CD14-positive monocyte (primary cell): ENCODE measurements around the gene SLC1A2. TPM values are rescaled to one million over a fixed set of nuclear protein-coding genes. Genes with fewer than 3 reads are reported as not detected.

Source experiments
- DNase-seq, 3 donors: peaks; one replicate each; pipeline ENCODE4 v3.0.0-alpha.2; 2011 to 2022
- H2AFZ ChIP-seq: 2 replicates; pipeline ENCODE4 v1.6.0; 2012; ENCODE audit warnings: mild to moderate bottlenecking, low read depth, low read length, inconsistent platforms; ENCODE audit not compliant: insufficient read depth, poor library complexity, severe bottlenecking
- H3K27ac ChIP-seq, 2 donors: 1 replicate in 1 of 2; 2 replicates in 1 of 2; pipeline ENCODE4 v1.5.1; 2012 to 2013; ENCODE audit warnings: low read length in 2 of 2, control low read depth in 1 of 2, inconsistent platforms in 1 of 2, low read depth in 1 of 2, mild to moderate bottlenecking in 1 of 2
- H3K27me3 ChIP-seq, 2 donors: one replicate each; pipeline versions ENCODE4 v1.6.0 to v1.6.1; 2011 to 2013; ENCODE audit warnings: low read length in 2 of 2; ENCODE audit not compliant: control insufficient read depth in 2 of 2, insufficient read depth in 2 of 2
- H3K36me3 ChIP-seq, 2 donors: replicated peaks in 1 of 2; 1 replicate in 1 of 2; 2 replicates in 1 of 2; pipeline versions ENCODE4 v1.5.1 to v1.6.1; 2012 to 2013; ENCODE audit warnings: low read length in 2 of 2, control low read depth in 1 of 2, inconsistent platforms in 1 of 2, mild to moderate bottlenecking in 1 of 2; ENCODE audit not compliant: insufficient read depth in 2 of 2, control insufficient read depth in 1 of 2
- H3K4me1 ChIP-seq, 2 donors: 1 replicate in 1 of 2; 2 replicates in 1 of 2; pipeline versions ENCODE4 v1.5.1 to v1.6.1; 2012 to 2013; ENCODE audit warnings: low read length in 2 of 2, control low read depth in 1 of 2, inconsistent platforms in 1 of 2, mild to moderate bottlenecking in 1 of 2, moderate library complexity in 1 of 2; ENCODE audit not compliant: insufficient read depth in 2 of 2, control insufficient read depth in 1 of 2
- H3K4me2 ChIP-seq: replicated peaks from 2 replicates; pipeline ENCODE3; 2012; ENCODE audit warnings: low read length, moderate library complexity, mild to moderate bottlenecking; ENCODE audit not compliant: poor library complexity, severe bottlenecking; ENCODE audit errors: extremely low read depth
- H3K4me3 ChIP-seq, 3 experiments: fragments of 200-600 bp in 1 of 3; sonication (generic) in 1 of 3; replicated peaks in 1 of 3; 1 replicate in 2 of 3; 2 replicates in 1 of 3; pipeline ENCODE4 v1.5.1; 2011 to 2013; ENCODE audit warnings: low read length in 3 of 3, mild to moderate bottlenecking in 3 of 3, control low read depth in 2 of 3, low read depth in 2 of 3, inconsistent platforms in 1 of 3, moderate library complexity in 1 of 3
- H3K79me2 ChIP-seq: 2 replicates; pipeline ENCODE4 v1.6.0; 2012; ENCODE audit warnings: mild to moderate bottlenecking, control low read depth, inconsistent platforms, low read length, moderate library complexity; ENCODE audit not compliant: insufficient read depth
- H3K9ac ChIP-seq: 2 replicates; pipeline ENCODE4 v1.6.0; 2017; ENCODE audit warnings: low read length, mild to moderate bottlenecking; ENCODE audit not compliant: insufficient read depth, poor library complexity, severe bottlenecking
- H3K9me3 ChIP-seq, 2 donors: replicated peaks in 1 of 2; 1 replicate in 1 of 2; 2 replicates in 1 of 2; pipeline versions ENCODE4 v1.5.1 to v1.6.1; 2012 to 2013; ENCODE audit warnings: low read length in 2 of 2, control low read depth in 1 of 2; ENCODE audit not compliant: control insufficient read depth in 1 of 2, insufficient read depth in 1 of 2
- H4K20me1 ChIP-seq: 2 replicates; pipeline ENCODE4 v1.6.0; 2012; ENCODE audit warnings: mild to moderate bottlenecking, low read length, control low read depth, moderate library complexity; ENCODE audit not compliant: insufficient read depth
- H3K27ac Mint-ChIP-seq, 7 donors: one replicate each; pipeline ENCODE4 v1.8.0; 2020; ENCODE audit warnings: mild to moderate bottlenecking in 7 of 7, mixed read lengths in 7 of 7, moderate library complexity in 6 of 7, inconsistent platforms in 2 of 7
- H3K27me3 Mint-ChIP-seq, 3 donors: one replicate each; pipeline ENCODE4 v1.8.0; 2021 to 2022; ENCODE audit warnings: low read depth in 3 of 3, mild to moderate bottlenecking in 3 of 3, mixed read lengths in 3 of 3, moderate library complexity in 3 of 3, inconsistent platforms in 1 of 3
- H3K36me3 Mint-ChIP-seq, 2 donors: one replicate each; pipeline ENCODE4 v1.8.0; 2020; ENCODE audit warnings: mixed read lengths in 2 of 2, inconsistent platforms in 1 of 2, mild to moderate bottlenecking in 1 of 2
- H3K4me1 Mint-ChIP-seq: one replicate; pipeline ENCODE4 v1.8.0; 2020; ENCODE audit warnings: mild to moderate bottlenecking, mixed read lengths
- H3K4me3 Mint-ChIP-seq, 2 donors: one replicate each; pipeline ENCODE4 v1.8.0; 2020; ENCODE audit warnings: mild to moderate bottlenecking in 2 of 2, mixed read lengths in 2 of 2, moderate library complexity in 1 of 2
- H3K9me3 Mint-ChIP-seq, 7 donors: one replicate each; pipeline ENCODE4 v1.8.0; 2020 to 2022; ENCODE audit warnings: mixed read lengths in 7 of 7, mild to moderate bottlenecking in 6 of 7, moderate library complexity in 6 of 7, inconsistent platforms in 2 of 7
- CTCF ChIP-seq: fragments of 200-600 bp; IDR thresholded peaks from one replicate; pipeline ENCODE4 v1.8.0; 2022; ENCODE audit warnings: antibody characterized with exemption, mild to moderate bottlenecking
- WGBS: methylation state at CpG from one replicate; pipeline ENCODE4 v1.1.5; 2013; ENCODE audit warnings: missing lambda C conversion rate; ENCODE audit not compliant: insufficient coverage; 5-methylcytosine and 5-hydroxymethylcytosine counted together
- intact Hi-C, 2 donors: fragments of 100-400 bp; cut with micrococcal nuclease; formaldehyde crosslinking; loops; one replicate each; pipeline versions ENCODE4 v1.15.0 to v1.15.1; 2023
- polyA plus RNA-seq, 3 donors: library from polyadenylated mRNA; depleted of rRNA in 1 of 3; unstranded in 2 of 3; stranded (reverse) in 1 of 3; fragments of 300-500 nt in 2 of 3; fragments of >200 nt in 1 of 3; fragmentation: Illumina TruSeq in 2 of 3; gene quantifications; 1 replicate in 2 of 3; 2 replicates in 1 of 3; pipeline ENCODE4 v1.2.3, GENCODE V29; 2012 to 2021

Gene SLC1A2
- polyA plus RNA-seq, 3 donors, result 0.07 TPM; not detected in 2

- no peaks in the 10 kb centered on the region for H4K20me1 ChIP-seq
- no peaks in the 10 kb centered on the region for H3K27me3 ChIP-seq
- Mint-ChIP-seq H3K36me3 (peaks cover 0 to 2% of the 10 kb centered on the region in 2 donors), H3K27ac (peak overlapping the region in 1 of 7 donors; percentile 43), H3K9me3 (peaks cover 2 to 13% (median 7%) of the 10 kb centered on the region in 7 donors), H3K27me3 (peaks cover 0 to 3% (median 1%) of the 10 kb centered on the region in 3 donors), H3K4me3 (no peak overlapping the region), H3K4me1 (peaks cover 35% of the 10 kb centered on the region)
- H2AFZ ChIP-seq, result no peak overlapping the region
- no peak overlapping the region for H3K27ac ChIP-seq
- peaks cover 0 to 2% of the 10 kb centered on the region in 2 donors for H3K9me3 ChIP-seq
- H3K36me3 ChIP-seq, result no peaks in the 10 kb centered on the region
- H3K4me1 ChIP-seq, result peaks cover 17 to 42% of the 10 kb centered on the region in 2 donors
- no peak overlapping the region for H3K4me2 ChIP-seq
- intact Hi-C loops, result no loop called here
- H3K4me3 ChIP-seq, result no peak overlapping the region
- no peak for DNase-seq
- WGBS, result no CpG with 5 or more reads among the region's 2 CpGs
- H3K79me2 ChIP-seq, result no peaks in the 10 kb centered on the region
- TF ChIP-seq CTCF, result no peak
- H3K9ac ChIP-seq, result no peak overlapping the region
Observed at GRCh38 chr11:35340715-35341114, 78.6 kb downstream of the SLC1A2 start.

DNA sequence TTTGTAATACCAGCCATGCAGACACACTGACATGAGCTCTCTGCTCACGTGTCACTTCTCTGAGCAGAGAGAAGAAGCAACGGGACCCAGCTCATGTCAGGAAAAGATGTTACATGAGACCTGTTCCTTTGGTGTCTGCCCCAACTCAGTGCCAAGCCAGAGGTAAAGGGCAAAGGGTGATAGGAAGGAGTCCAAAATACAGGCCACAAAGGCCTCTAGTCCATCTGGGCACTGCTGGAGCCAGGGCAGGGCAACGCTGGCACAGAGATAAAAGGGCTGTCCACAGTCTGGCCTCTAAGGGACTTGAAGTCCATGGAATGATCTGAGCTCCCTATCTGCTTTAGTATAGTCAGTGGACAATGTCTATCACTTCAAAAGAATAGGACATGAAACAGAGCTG is 79.3 kb downstream of the SLC1A2 start:
- peaks cover 34% of the 10 kb centered on the region for H3K4me1 Mint-ChIP-seq
- Histone ChIP-seq H3K9ac (no peak overlapping the region), H3K27me3 (no peaks in the 10 kb centered on the region), H4K20me1 (no peaks in the 10 kb centered on the region), H3K27ac (no peak overlapping the region), H3K4me2 (no peak overlapping the region), H2AFZ (no peak overlapping the region), H3K9me3 (peaks cover 0 to 2% of the 10 kb centered on the region in 2 donors), H3K4me3 (no peak overlapping the region), H3K79me2 (no peaks in the 10 kb centered on the region), H3K4me1 (peaks cover 16 to 39% of the 10 kb centered on the region in 2 donors), H3K36me3 (no peaks in the 10 kb centered on the region)
- H3K27me3 Mint-ChIP-seq, result peaks cover 0 to 3% (median 1%) of the 10 kb centered on the region in 3 donors
- no peak for DNase-seq
- no peak overlapping the region for H3K27ac Mint-ChIP-seq
- WGBS, result 93% methylated on average over 3 of the region's 3 CpGs
- no peak for TF ChIP-seq CTCF
- peaks cover 0 to 2% of the 10 kb centered on the region in 2 donors for H3K36me3 Mint-ChIP-seq
- intact Hi-C loops, result no loop called here
- H3K9me3 Mint-ChIP-seq, result peaks cover 2 to 13% (median 8%) of the 10 kb centered on the region in 7 donors
- no peak overlapping the region for H3K4me3 Mint-ChIP-seq
